Smooth muscle cell (in vitro differentiated cells): ENCODE measurements around the gene WBP2NL. TPM values are rescaled to one million over a fixed set of nuclear protein-coding genes. Genes with fewer than 3 reads are reported as not detected.

Experiments
- DNase-seq: peaks from one replicate; lab custom pipeline; 2025; ENCODE audit not compliant: unreplicated experiment; lab: John Stamatoyannopoulos, UW
- H2AFZ ChIP-seq: fragments of 200-600 bp; sonication (generic); 2 replicates; pipeline ENCODE4 v1.6.0; 2016; ENCODE audit warnings: antibody characterized with exemption, low read depth, mild to moderate bottlenecking
- H3F3A ChIP-seq: fragments of 200-600 bp; sonication (generic); 2 replicates; pipeline ENCODE4 v1.6.0; 2017; ENCODE audit warnings: antibody characterized with exemption, low read depth
- H3K27ac ChIP-seq: fragments of 200-600 bp; sonication (generic); 2 replicates; pipeline ENCODE4 v1.5.1; 2016; ENCODE audit warnings: low read depth, mild to moderate bottlenecking
- H3K27me3 ChIP-seq: fragments of 200-600 bp; sonication (generic); 2 replicates; pipeline ENCODE4 v1.6.1; 2016; ENCODE audit warnings: low read depth, mild to moderate bottlenecking
- H3K36me3 ChIP-seq: fragments of 200-600 bp; sonication (generic); 2 replicates; pipeline ENCODE4 v1.5.1; 2016; ENCODE audit warnings: low read depth
- H3K4me1 ChIP-seq: fragments of 200-600 bp; sonication (generic); 2 replicates; pipeline ENCODE4 v1.5.1; 2016; ENCODE audit warnings: low read depth
- H3K4me2 ChIP-seq: fragments of 200-600 bp; sonication (generic); 2 replicates; pipeline ENCODE4 v1.6.0; 2016; ENCODE audit warnings: mild to moderate bottlenecking
- H3K4me3 ChIP-seq: fragments of 200-600 bp; sonication (generic); 2 replicates; pipeline ENCODE4 v1.5.1; 2016; ENCODE audit warnings: mild to moderate bottlenecking
- H3K79me2 ChIP-seq: fragments of 200-600 bp; sonication (generic); 2 replicates; pipeline ENCODE4 v1.6.0; 2016; ENCODE audit warnings: low read depth, mild to moderate bottlenecking
- H3K9ac ChIP-seq: fragments of 200-600 bp; sonication (generic); 2 replicates; pipeline ENCODE4 v1.6.0; 2016; ENCODE audit warnings: low read depth
- H3K9me3 ChIP-seq: fragments of 200-600 bp; sonication (generic); replicated peaks from 2 replicates; pipeline ENCODE4 v1.5.1; 2016; ENCODE audit warnings: low read depth
- H4K20me1 ChIP-seq: fragments of 200-600 bp; sonication (generic); 2 replicates; pipeline ENCODE4 v1.6.0; 2016; ENCODE audit warnings: low read depth
- WGBS: methylation state at CpG from one replicate; pipeline ENCODE4 v1.1.7; 2016; ENCODE audit warnings: low lambda C conversion rate; 5-methylcytosine and 5-hydroxymethylcytosine counted together
- polyA plus RNA-seq: library from polyadenylated mRNA; unstranded; fragments of >200 nt; fragmentation: Nextera tagmentation; extraction: Ambion mirVana; gene quantifications from 2 replicates; pipeline ENCODE4 v1.2.1, GENCODE V29; 2016
- total RNA-seq: library from RNA; depleted of rRNA; stranded (reverse); fragments of >200 nt; gene quantifications from 2 replicates; pipeline ENCODE4 v1.2.3, GENCODE V29; 2014
- TF ChIP-seq, protein P1 (sequence below): fragments of 200-600 bp; sonication (generic); IDR thresholded peaks from 2 replicates; pipeline ENCODE4 v1.5.1; 2017; ENCODE audit warnings: borderline replicate concordance, mild to moderate bottlenecking, antibody characterized with exemption; ENCODE audit not compliant: insufficient read depth, poor library complexity, severe bottlenecking

WBP2NL gene
- total and polyA plus RNA-seq, 2 experiments from 2014 or later: 0.10 TPM; not detected in 1

DNA sequence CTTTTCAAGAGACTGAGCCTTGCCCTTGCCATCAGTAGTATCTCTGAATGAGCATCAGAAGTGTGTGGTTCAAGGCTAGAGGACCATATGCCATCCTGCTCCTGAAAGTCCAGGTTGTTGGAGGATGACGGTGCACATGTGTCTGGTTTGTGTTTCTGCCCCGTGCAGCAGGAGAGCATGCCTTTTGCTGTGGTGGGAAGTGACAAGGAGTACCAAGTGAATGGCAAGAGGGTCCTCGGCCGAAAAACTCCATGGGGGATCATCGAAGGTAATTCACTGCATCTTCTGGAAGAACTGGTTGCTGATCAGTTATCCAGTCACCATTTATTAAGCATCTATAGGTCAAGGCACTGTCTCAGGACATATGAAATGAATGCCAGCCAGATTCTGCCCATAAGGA is 6.1 kb upstream of the WBP2NL start:
- no peaks in the 10 kb centered on the region for H4K20me1 ChIP-seq
- no peak overlapping the region for H2AFZ ChIP-seq
- TF ChIP-seq, protein P1, sequence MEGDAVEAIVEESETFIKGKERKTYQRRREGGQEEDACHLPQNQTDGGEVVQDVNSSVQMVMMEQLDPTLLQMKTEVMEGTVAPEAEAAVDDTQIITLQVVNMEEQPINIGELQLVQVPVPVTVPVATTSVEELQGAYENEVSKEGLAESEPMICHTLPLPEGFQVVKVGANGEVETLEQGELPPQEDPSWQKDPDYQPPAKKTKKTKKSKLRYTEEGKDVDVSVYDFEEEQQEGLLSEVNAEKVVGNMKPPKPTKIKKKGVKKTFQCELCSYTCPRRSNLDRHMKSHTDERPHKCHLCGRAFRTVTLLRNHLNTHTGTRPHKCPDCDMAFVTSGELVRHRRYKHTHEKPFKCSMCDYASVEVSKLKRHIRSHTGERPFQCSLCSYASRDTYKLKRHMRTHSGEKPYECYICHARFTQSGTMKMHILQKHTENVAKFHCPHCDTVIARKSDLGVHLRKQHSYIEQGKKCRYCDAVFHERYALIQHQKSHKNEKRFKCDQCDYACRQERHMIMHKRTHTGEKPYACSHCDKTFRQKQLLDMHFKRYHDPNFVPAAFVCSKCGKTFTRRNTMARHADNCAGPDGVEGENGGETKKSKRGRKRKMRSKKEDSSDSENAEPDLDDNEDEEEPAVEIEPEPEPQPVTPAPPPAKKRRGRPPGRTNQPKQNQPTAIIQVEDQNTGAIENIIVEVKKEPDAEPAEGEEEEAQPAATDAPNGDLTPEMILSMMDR: no peak
- H3K27ac ChIP-seq: no peak overlapping the region
- H3K9me3 ChIP-seq: no peaks in the 10 kb centered on the region
- H3K27me3 ChIP-seq: no peaks in the 10 kb centered on the region
- WGBS: 92% methylated on average over 5 of the region's 5 CpGs
- DNase-seq: no peak
- no peak overlapping the region for H3K4me2 ChIP-seq
- no peak overlapping the region for H3K4me3 ChIP-seq
- no peaks in the 10 kb centered on the region for H3K79me2 ChIP-seq
- H3K4me1 ChIP-seq: no peaks in the 10 kb centered on the region
- H3F3A ChIP-seq: no peaks in the 10 kb centered on the region
- H3K9ac ChIP-seq: no peak overlapping the region
- H3K36me3 ChIP-seq: no peaks in the 10 kb centered on the region

DNA sequence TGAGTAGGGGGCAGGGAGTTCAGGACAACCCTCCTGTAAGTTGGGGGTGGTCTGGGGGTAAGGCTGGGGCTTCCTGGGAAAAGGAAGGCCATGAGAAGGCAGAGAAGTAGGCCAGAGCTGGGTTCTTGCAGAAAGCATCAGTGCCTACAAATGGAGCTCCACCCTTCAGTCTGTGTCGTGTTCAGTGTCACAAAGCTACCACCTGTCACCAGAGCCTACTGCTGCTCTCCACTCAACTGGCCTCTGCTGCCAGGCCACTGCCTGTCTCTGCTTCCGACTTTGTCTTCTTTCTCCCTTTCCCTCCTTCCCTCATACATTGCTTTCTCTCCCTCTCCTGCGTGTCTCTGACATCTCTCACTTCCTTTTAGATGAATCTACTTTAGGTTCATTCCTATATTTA is 3.4 kb upstream of the WBP2NL start:
- Histone ChIP-seq H3K9ac (no peak overlapping the region), H3K27ac (no peak overlapping the region), H3K9me3 (no peaks in the 10 kb centered on the region), H3F3A (no peaks in the 10 kb centered on the region), H3K4me2 (no peak overlapping the region), H4K20me1 (no peaks in the 10 kb centered on the region), H3K4me3 (no peak overlapping the region), H3K79me2 (no peaks in the 10 kb centered on the region), H3K36me3 (no peaks in the 10 kb centered on the region), H3K27me3 (no peaks in the 10 kb centered on the region), H2AFZ (no peak overlapping the region), H3K4me1 (no peaks in the 10 kb centered on the region)
- TF ChIP-seq, protein P1: no peak
- 76% methylated on average over 3 of the region's 3 CpGs for WGBS
- DNase-seq: no peak

DNA sequence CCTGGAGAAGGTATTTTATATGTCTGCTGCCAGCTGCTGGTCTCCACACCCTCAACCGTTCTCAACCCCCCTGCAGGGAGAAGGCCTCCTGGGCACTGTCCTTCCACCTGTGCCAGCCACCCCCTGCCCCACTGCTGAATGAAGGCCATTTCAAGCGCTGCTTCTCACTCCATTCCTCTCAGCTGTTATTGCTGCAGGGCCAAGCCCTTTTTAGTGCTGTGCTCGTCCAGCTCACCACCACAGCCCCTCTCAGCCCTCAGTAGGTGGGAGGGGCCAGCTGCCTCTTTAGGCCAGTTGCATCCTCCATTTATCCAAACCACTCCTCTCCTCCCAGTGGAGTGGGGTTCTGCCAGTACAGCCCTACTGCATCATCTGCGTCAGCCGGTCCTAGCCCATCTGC is 1.8 kb upstream of the WBP2NL start:
- H3K79me2 ChIP-seq: no peaks in the 10 kb centered on the region
- no peaks in the 10 kb centered on the region for H3K4me1 ChIP-seq
- no peak overlapping the region for H3K27ac ChIP-seq
- DNase-seq: no peak
- TF ChIP-seq, protein P1: no peak
- no peaks in the 10 kb centered on the region for H3F3A ChIP-seq
- no peak overlapping the region for H3K4me2 ChIP-seq
- no peak overlapping the region for H3K9ac ChIP-seq
- H3K27me3 ChIP-seq: no peaks in the 10 kb centered on the region
- H4K20me1 ChIP-seq: no peaks in the 10 kb centered on the region
- 91% methylated on average over 5 of the region's 5 CpGs for WGBS
- H2AFZ ChIP-seq: no peak overlapping the region
- H3K36me3 ChIP-seq: no peaks in the 10 kb centered on the region
- H3K9me3 ChIP-seq: no peaks in the 10 kb centered on the region
- H3K4me3 ChIP-seq: no peak overlapping the region

DNA sequence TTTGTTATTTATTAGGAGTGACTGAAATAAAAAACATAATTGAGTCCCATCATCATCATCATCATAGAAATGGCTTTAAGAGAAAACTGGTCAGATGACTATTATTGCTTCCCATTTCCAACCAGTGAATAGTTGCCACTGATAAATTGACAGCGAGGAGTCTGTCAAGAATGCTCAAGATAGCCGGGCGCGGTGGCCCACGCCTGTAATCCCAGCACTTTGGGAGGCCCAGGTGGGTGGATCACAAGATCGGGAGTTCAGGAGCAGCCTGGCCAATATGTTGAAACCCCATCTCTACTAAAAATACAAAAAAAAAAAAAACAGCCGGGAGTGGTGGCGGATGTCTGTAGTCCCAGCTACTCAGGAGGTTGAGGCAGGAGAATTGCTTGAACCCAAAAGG is 1.9 kb downstream of the WBP2NL start:
- DNase-seq: no peak
- no peaks in the 10 kb centered on the region for H3F3A ChIP-seq
- H3K9me3 ChIP-seq: no peaks in the 10 kb centered on the region
- no peak overlapping the region for H3K27ac ChIP-seq
- H3K27me3 ChIP-seq: no peaks in the 10 kb centered on the region
- H3K9ac ChIP-seq: no peak overlapping the region
- no peak overlapping the region for H3K4me2 ChIP-seq
- no peak overlapping the region for H3K4me3 ChIP-seq
- no peak overlapping the region for H2AFZ ChIP-seq
- no peaks in the 10 kb centered on the region for H4K20me1 ChIP-seq
- no peaks in the 10 kb centered on the region for H3K36me3 ChIP-seq
- no peaks in the 10 kb centered on the region for H3K4me1 ChIP-seq
- TF ChIP-seq, protein P1: no peak
- H3K79me2 ChIP-seq: no peaks in the 10 kb centered on the region
- 94% methylated on average over 8 of the region's 8 CpGs for WGBS
